Measurements from ENCODE around the gene EIPR1.
A peak's percentile ranks its signal among the peaks of the same experiment; 100 is the strongest.

EIPR1 gene

DNA sequence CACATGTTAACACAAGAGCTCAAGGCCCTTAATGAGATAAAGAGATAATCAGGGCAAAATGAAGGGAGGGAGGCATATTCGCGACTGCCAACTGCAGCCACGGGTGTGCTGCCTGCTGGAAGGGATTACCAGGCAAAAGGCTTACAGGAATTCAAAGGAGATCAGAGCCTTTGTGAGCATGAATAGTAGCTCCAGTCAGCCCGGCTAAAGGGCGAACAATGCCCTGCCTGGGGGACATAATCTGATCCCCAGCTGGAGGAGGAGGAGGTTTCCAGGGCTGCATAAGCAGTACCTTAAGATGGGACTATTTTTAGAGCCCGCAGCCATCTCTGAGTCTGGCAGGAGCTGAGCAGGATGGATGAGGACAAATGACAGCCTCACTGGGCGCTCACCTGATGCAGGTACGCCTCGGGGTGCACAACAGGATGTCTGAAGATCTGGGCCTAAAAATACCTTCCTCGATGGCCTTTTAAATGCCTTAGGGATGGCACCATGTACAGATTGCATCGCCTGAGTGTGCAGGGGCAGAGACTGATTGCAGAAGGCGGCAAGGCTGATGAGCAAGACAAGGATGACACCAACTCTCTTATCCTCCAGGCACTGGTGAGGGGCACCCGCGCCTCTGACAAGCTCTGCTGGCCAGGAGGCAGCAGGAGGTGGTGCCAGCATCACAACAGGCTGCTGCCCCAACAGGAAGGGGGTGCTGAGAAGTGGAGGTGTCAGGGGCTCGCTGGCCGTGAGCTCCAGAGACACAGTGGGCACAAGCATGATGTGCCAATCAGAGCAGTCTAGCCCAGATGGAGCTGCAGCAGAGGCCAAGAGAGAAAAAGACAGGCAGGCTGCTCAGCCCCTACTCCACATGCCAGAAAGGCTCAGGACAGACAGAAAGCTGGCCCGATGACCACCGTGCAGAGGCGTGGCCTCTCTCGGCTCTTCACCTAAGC lies 111.4 kb downstream of the EIPR1 start:
- peak; percentile 54 to 94 for DNase-seq

DNA sequence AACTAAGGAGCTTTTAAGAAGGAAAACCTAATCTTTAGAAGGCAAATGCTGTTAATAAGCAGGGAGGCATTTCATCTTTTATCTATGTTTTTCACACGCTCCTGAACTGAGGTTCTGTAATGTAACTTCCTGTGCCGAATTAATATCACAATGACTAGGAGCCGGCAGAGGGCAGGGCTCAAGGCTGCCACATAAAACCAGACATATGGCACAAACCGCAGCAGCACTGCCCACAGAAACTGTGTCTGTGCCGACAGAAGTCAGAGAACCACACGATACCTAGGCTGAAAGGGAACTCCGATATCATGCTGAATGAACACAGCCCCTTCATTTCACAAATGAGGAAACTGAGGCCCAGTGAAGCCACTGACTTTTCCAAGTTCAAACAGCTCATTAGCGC lies 112.1 kb downstream of the EIPR1 start:
- DNase-seq: peak in 1 of 2 experiments; percentile 54

DNA sequence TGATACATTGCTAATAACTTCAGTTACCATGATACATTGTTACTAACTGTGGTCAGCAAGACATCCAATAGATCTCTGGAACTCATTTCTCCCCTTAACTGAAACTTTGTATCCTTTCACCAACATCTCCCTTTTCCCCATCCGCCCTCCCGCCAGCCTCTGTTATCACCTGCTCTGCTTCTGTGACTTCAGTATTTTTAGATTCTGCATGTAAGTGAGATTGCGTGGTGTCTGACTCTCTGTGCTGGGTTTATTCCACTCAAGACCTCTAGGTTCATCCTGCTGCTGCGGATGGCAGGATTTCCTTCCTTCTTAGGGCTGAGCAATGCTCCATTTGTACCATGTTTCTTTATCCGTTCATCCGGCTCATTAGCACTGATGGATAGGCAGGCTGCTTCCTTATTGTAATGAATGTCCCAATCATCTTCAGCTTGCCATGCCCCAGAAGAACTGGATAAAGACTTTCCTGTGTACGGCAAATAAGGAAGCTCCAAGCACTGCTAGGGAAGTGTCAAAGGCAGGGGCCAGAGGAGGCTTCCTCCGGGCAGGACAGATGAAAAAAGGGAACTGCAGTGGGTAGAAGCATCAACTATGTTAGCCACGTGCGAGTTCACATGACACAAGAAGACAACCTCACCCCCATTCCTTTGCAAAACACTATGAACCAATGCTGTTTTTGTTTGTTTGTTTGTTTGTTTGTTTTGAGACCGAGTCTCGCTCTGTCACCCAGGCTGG lies 113.4 kb downstream of the EIPR1 start:
- DNase-seq: no peak

DNA sequence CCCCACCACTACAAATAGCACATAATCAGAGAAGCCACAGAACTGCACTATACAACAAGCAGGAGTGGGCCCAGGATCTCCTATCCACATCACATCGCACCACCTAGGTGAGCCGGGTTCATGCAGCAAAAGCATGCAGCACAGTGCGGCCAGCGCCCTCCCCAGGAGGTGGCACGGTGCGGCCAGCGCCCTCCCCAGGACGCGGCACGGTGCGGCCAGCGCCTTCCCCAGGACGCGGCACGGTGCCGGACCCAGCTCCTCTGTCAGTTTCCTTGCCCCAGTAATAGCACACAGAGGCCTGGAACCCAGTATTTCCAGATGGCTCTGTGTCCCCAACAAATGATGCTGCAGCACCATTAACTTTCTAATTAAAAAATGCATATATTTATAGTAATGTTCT lies 114.1 kb downstream of the EIPR1 start:
- DNase-seq: no peak

DNA sequence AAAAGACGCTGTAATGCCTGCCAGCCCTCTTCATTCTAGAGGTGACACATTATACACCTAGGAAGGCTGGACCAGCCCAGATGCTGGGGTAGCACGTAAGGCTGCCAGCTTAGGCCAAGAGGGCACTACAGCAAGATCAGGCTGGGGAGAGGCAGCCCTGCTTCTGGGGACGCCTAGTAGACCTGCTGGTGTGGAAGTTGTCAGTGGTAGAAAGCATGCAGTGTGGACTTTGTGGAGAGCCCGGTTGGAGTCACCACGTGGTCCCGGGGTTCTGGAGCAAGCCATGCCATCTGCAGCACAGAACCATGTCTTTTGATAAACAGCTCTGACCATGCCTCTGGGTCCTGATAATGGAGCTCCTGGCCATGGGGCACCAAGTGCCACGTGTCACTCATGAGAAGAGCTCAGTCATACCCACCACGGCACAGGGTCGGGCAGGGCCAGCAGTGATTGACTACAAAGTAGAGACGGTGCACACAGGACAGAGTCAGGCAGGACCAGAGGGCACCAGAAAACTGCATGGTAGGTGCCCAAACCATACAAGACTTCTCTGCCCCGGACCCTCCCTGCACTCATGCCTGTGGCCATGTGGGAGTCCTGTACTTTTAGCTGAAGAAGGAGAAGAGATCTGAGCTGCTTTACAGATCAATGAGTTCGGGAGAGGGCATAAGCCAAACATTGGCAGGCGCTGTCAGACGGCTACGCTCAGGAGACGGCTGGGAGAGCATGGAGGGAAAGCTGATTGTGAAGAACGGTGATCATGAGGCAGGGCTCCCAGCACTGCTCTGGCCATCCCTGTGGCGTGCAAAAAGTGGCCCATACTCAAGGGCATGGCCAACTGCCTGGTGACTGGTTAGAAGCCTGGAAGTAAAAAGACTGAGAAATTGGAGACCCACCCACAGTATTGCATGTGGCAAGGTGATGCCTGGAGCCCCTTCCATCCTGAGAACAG lies 114.9 kb downstream of the EIPR1 start:
- DNase-seq: no peak

DNA sequence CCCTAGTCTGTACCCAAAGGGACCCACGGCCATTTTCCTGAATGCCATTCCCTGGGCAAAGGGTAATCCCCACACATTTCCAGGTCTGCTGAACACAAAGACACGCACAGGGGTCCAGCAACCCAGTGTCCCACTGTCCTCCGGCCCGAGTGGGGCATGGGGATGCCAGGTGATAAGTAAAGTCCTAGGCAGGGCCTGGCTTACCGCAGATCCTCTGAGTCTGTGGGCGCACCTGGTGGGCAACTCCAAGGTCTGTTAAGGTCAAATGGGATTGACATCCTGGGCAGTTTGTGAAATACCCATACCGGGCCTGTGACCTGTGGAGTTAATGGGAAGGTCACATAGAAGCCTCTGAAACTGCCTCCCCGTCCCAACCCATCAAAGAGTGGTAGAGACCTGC lies 116.1 kb downstream of the EIPR1 start:
- DNase-seq: no peak

DNA sequence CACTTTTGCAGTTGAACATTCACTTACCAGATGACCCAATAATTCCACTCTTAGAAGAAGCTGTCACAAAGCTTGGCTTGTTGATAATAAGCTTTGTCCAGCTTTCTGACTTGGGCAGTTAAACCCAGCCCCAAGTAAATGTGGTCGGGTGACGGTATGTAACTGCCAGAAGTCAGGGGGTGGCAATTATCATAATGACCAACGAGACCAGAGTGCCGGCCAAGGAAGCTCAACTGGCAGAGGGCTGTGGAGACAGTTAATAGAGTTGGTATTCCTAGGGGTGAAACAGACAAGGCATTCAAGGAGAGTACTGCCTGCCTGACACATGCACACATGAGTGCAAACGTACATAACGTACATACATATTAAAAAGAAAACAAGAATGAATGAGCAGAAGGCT lies 116.7 kb downstream of the EIPR1 start:
- no peak for DNase-seq

DNA sequence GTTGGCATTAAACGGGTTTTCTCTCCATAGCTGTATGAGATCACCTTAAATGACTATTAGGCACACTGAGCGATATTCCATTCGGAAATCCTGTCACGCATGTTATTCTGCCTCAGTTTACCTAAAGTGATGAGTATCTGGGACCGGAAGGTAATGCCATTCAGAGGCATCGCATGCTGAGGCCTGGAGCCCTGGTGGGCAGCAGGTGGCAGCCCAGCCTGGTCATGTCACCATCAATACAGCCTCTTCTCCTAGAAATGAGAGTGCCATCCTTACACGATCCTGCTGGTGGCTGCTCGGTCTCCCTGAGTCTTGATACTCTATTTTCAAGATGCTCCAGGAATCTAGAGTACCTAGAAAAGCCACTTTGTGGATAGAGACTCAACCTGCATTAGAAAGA lies 119.8 kb downstream of the EIPR1 start:
- no peak for DNase-seq

DNA sequence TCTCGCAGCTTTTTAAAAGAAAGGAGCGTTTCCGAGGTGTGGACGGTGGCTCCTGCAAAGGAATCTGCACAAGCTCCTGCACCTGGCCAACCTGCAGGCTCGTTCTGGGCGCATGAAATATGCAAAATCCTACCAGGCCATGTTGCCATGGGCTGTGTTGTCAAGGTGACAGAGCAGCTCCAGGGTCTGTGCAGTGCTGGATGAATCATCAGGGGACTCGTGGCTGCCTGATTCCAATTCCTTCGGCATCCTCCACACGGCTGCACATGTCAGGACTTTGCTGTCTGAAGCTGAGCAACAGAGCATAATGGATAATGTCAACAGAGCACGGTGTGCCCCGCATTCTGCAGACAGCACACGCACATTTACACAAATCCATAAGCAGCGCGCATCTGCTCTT lies 120.5 kb downstream of the EIPR1 start:
- DNase-seq: no peak

DNA sequence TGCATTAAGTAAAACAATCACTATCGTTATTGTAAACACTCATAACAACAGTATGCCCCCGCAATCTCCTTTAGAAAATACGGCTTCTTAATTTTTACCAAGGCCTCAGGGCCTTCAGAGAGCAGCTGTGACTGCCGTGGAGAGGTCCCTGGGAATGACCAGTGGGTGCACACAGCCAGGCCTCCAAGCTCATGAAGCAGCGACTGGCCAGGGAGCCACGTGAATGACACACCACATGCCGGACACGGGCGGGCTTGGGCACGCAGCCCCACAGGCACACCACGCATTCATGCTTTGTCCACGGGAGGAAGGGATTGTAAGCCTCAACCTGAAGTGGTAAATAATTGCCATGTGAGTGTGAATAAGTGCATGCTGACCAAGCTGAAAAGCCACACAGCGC lies 121.0 kb downstream of the EIPR1 start:
- DNase-seq: no peak

DNA sequence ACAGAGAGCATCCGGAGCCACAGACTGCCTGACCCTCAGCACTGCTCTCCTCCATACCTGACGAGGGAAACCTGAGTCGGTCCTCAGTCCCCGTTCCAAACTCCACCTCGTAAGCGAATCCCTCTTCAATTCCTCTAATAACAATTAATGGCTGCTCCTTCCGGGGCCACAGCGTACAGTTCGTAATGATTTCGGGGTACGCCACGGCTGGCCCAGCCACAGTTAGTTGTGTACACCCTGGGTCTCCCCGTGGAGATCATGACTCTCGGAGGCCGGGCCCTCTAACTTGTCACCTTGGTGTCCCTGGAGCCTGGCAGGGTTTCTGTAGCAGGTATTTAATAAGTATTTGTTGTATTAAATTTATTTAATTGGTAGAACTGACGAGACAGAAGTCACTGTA lies 121.5 kb downstream of the EIPR1 start:
- DNase-seq: no peak

DNA sequence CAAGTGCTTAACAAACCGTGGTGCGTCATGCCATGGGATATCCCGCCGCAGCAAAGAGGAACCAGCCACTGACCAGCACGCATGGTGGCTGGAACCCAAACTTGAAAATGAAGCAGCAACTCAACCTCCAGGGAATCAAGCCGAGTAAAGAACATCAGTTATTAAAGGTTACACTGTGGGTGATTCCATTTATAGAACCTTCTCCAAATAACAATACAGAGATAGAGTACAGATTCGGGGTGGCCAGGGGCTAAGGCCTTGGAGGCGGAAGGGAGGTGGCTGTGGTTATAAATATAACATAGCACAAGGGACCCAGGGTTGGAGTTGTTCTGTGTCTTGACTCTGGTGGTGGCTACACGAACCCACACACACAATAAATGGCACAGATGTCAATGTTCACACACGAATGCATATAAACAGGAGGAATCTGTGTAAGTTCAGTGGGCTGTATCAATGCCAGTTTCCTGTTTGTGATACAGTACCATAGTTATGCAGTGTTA lies 123.1 kb downstream of the EIPR1 start:
- no peak for DNase-seq

DNA sequence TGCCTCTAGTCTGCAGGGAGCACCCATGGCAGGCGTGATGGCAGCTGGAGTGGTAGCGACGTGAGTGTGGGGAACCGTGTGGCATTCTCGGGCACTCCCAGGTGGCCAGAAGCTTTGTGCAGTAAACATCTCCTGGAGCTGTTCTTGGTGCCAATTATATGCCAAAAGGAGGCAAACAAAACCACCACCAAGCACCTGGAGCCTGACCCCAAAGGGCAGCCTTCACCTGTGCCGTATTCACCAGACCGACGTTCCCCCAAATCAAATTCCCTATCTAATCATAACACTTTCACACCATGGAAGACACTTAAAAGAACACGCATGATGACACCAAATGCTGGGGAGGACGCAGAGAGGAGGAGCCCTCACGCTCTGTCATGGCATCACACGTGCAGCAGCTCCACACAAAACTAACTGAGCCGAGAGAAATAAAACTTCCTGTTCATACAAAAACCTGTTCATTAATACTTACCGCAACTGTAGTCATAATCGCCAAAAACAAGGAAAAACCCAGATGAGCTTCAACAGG lies 123.6 kb downstream of the EIPR1 start:
- no peak for DNase-seq

DNA sequence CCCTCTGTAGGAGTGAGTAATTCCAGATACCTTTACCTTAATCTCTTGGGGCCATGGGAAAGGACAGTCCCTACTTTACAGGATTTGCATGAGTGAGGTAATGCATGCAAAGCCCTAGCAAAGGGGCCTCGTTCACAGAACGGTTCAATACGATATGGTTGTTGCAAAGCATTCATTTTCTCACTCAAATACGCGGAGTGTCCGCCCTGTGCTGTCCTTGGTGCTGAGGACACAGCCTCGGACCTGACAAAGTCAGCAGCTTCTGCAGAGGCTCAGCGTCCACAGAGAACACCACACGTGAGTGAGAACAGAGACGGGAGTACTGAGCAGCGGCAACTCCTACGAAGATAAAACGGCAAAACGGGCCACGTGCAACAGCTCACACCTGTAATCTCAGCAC lies 125.7 kb downstream of the EIPR1 start:
- DNase-seq: no peak

DNA sequence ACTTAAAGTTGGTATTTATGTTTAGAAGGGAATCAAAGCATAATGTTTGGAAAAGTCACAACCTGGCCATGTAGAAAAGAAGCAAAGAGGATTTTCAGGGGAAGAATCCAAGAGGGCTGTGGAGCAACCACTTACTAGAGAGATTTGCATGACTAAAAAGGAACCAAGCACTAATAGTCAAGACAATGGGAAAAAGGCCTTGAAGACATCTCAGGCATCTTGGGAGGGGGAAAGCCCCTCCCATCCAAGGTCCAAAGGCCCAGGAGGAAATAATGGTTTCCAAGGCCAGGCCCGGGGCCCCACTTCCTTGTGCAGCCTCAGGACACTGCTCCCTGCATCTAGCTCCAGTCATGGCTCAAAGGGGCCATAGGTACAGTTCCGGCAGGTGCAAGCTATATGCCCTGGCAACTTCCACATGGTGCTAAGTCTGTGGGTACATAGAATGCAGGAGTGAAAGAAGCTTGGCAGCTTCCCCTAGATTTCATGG lies 128.1 kb downstream of the EIPR1 start:
- no peak for DNase-seq

DNA sequence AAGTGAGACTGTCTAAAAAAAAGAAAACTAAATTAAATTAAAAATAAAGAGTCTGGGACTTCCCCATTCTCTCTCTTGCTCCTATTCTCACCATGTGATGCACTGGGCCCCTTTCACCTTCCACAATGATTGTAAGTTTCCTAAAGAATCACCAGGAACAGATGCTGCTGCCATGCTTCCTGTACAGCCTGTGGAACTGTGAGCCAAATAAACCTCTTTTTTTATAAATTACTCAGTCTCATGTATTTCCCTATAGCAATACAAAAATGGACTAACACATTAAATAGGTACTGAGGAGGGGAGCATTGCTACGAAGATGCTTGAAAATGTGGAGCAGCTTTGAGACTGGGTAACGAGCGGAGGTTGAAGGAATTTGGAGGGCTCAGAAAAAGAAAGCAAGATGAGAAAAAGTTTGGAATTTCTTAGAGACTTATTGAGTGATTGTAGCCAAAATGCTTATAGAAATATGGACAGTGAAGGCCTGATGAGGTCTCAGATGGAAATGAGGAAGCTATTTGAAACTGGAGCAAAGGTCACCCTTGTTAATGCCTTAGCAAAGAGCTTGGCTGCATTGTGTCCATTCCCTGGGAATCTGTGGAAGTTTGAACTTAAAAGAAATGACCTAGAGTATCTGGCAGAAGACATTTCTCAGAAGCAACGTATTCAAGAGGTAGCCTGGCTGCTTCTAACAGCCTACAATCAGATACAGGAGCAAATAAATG lies 128.7 kb downstream of the EIPR1 start:
- DNase-seq: no peak

DNA sequence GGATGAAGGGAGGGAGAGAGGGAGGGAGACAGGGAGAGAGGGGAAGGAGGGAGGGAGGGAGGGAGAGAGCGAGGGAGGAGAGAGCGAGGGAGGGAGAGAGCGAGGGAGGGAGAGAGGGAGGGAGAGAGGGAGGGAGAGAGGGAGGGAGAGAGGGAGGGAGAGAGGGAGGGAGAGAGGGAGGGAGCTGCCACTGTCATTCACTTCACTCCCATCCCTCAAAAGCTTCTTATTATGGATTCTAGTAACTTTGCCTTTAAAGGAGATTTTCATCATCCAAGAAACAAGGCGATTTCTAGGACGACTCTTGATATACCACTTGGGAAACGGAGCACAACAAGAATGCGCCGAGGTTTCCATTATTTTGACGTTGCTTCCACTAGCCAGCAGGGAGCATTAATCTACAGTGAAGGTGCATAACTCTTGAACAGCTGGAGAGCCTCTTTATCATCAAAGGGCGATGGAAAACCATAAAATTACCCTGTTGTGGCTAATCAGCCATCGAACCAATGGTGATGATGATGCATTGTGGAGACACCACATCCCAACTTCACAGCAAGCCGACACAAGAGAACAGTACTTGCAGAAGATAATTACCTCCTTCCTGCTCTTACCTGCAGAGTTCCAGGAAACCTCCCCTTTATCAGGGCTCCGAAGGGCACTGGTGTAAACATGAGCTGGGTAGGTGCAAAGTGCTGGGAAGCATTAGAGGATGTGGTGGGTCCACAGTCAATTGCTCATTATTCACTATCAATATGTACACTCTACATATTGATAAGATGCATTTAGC lies 130.5 kb downstream of the EIPR1 start:
- DNase-seq: no peak

DNA sequence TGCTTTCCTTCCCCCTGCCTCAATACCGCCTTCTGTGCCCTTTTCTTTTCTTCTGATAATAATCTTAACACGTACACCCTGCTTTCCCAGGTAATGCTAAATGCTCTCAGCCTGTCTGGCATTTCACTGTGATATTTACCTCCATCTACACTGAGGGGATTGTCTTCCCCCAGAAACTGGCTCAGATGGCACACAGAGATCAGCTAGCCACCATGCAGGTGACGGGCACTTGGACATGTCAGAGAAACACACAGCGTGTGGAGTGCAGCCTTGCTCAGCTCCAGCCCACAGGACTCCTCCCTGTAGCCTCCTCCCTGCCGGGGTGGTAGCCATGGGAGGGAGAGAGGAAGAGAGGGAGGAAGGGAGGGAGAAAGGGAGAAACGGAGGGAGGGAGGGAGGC lies 131.2 kb downstream of the EIPR1 start:
- no peak for DNase-seq

DNA sequence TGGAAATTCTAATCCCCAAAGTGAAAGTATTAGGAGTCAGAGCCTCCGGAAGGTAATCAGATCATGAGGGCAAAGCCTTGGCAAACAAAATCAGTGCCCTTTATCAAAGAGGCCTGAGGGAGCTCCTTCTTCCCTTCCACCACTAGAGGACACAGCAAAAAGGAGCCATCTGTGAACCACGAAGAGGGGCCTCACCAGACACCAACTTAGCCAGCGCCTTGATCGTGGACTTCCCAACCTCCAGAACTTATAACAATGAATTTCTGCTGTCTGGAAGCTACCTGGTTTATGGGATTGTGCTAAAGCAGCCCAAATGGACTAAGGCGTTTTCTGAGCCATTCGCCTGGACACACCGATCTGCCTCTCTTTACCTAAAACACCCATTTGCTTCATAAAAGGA lies 133.1 kb downstream of the EIPR1 start:
- DNase-seq: no peak

DNA sequence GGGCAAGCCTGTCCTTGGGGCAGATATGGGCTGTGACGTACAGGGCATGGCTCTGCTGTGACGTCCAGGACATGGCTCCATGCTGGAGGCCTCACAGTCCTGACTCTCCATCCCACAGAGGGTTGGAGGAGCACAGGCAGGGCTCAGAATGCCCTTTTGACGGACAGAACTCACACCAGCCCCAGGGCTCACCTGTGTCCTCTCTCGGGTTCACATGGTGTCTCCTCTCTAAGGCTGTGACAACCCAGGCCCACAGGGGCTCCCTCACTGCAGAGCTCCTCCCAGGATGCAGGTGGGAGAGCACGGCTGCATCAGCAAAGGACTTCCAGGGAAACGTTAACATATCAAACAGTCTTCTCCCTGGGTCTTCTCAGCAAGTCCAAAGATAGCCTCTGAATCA lies 133.8 kb downstream of the EIPR1 start:
- DNase-seq: no peak
